Measurements from ENCODE around the gene SGCG. TPM values are rescaled to one million over a fixed set of nuclear protein-coding genes. Genes with fewer than 3 reads are reported as not detected.

The SGCG gene
- total and polyA plus RNA-seq, 2 of the 4 experiments (the other 2 are of a cell fraction) = under 0.01 TPM; not detected in 1

DNA sequence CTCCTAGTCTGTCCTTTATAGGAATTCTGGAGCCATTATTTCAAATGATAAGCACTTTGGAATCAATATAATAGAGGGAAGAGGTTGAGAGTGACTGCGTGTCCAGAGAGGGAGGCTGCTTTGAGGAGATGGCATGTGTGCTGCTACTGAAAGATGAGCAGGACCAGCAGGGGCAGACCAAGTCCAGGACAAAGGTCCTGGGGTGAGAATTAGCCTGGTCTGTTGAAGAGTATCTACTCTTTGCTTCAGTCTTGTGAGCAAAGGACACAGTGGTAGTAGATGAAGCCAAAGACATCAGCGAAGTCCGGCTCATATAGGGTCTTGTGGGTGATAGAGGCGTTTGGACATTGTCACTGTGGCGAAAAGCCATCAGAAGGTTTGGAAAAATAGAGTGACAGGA lies 21.1 kb downstream of the SGCG start:
- H2AK9ac ChIP-seq (replicated peaks; ENCODE audit: low read depth, low read length, poor library complexity) = no peak overlapping the region
- H3K36me3 ChIP-seq (ENCODE audit: control insufficient read depth, insufficient read depth, low read length) = no peaks in the 10 kb centered on the region
- H3K9me3 ChIP-seq (ENCODE audit: control insufficient read depth, insufficient read depth, low read length) = no peaks in the 10 kb centered on the region
- TF ChIP-seq MAFK (IDR thresholded peaks at IDR 0.05; ENCODE audit: low read depth, low read length) (no peak), RAD21 (IDR thresholded peaks at IDR 0.05; ENCODE audit: low read length) (no peak), BHLHE40 (IDR thresholded peaks at IDR 0.05; ENCODE audit: low read depth, low read length) (no peak), USF2 (IDR thresholded peaks at IDR 0.05; ENCODE audit: low read depth, low read length) (no peak), CHD1 (IDR thresholded peaks at IDR 0.05; ENCODE audit: low read depth, low read length) (no peak), NFE2L2 (IDR thresholded peaks at IDR 0.05; ENCODE audit: low read depth, low read length) (no peak), FOS (IDR thresholded peaks at IDR 0.05; ENCODE audit: low read depth, low read length) (no peak), POLR2A (IDR thresholded peaks at IDR 0.05; ENCODE audit: low read depth, low read length) (no peak), RFX5 (IDR thresholded peaks at IDR 0.05; ENCODE audit: low read depth, low read length) (no peak), CTCF (conservative IDR thresholded peaks at IDR 0.05; ENCODE audit: low read depth, low read length) (no peak), SMC3 (IDR thresholded peaks at IDR 0.05; ENCODE audit: low read depth, low read length) (no peak), MAZ (IDR thresholded peaks at IDR 0.05; ENCODE audit: borderline replicate concordance, low read depth, low read length) (no peak), RCOR1 (IDR thresholded peaks at IDR 0.05; ENCODE audit: insufficient replicate concordance, low read length) (no peak), MXI1 (IDR thresholded peaks at IDR 0.05; ENCODE audit: borderline replicate concordance, low read depth, low read length) (no peak)
- TF ChIP-seq, protein P1, sequence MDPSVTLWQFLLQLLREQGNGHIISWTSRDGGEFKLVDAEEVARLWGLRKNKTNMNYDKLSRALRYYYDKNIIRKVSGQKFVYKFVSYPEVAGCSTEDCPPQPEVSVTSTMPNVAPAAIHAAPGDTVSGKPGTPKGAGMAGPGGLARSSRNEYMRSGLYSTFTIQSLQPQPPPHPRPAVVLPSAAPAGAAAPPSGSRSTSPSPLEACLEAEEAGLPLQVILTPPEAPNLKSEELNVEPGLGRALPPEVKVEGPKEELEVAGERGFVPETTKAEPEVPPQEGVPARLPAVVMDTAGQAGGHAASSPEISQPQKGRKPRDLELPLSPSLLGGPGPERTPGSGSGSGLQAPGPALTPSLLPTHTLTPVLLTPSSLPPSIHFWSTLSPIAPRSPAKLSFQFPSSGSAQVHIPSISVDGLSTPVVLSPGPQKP (IDR thresholded peaks at IDR 0.05; ENCODE audit: borderline replicate concordance, low read depth, low read length) = no peak
- H3K4me2 ChIP-seq (ENCODE audit: low read depth, low read length) = no peak overlapping the region
- H3K27ac ChIP-seq (ENCODE audit: insufficient read depth, low read length) = no peak overlapping the region
- BruUV-seq (replicated peaks) = no TSS peak
- H3K27me3 ChIP-seq (ENCODE audit: control insufficient read depth, insufficient read depth, low read length) = no peaks in the 10 kb centered on the region; the same call in 1 of the 2 replicates
- H3K23ac ChIP-seq (ENCODE audit: low read depth, low read length) = no peak overlapping the region
- no peak overlapping the region for H4K5ac ChIP-seq (ENCODE audit: low read depth, low read length)
- H4K91ac ChIP-seq (ENCODE audit: insufficient read depth, low read depth, low read length) = no peak overlapping the region
- no peak overlapping the region for H3K56ac ChIP-seq (ENCODE audit: extremely low read depth, insufficient read depth, low read length)
- no peaks in the 10 kb centered on the region for H3K9me1 ChIP-seq (ENCODE audit: insufficient read depth, low read length)
- H4K20me1 ChIP-seq (ENCODE audit: insufficient read depth, low read length) = no peaks in the 10 kb centered on the region
- H2BK20ac ChIP-seq (ENCODE audit: low read depth, low read length) = no peak overlapping the region
- no peak overlapping the region for H3K9ac ChIP-seq (ENCODE audit: low read depth, low read length)
- no peak overlapping the region for H2BK120ac ChIP-seq (ENCODE audit: low read depth, low read length)
- CTCF ChIA-PET = interaction anchor here (0.8 kb wide), 1 partner anchor 16 kb away, joined by 3 read pairs; no protein-coding TSS in a partner anchor
- no peak overlapping the region for H4K8ac ChIP-seq (ENCODE audit: low read depth in 2 of 2, low read length in 2 of 2)
- no peaks in the 10 kb centered on the region for H3K4me1 ChIP-seq (ENCODE audit: control insufficient read depth, insufficient read depth, low read length)
- POLR2A ChIA-PET (ENCODE audit: unreplicated experiment) = no interaction called here
- H2AFZ ChIP-seq (replicated peaks; ENCODE audit: low read length, poor library complexity) = no peak overlapping the region
- H3K79me1 ChIP-seq (ENCODE audit: low read depth in 1 of 2, low read length in 2 of 2) = no peaks in the 10 kb centered on the region
- H3K18ac ChIP-seq (ENCODE audit: low read depth, low read length) = no peak overlapping the region
- no peak overlapping the region for H2AK5ac ChIP-seq (ENCODE audit: low read depth, low read length)
- WGBS, 2 experiments (ENCODE audit: extremely low coverage in 2 of 2, insufficient read length in 1 of 2) = 40% methylated on average over 2 of the region's 5 CpGs; no CpG with 5 or more reads in 1 of the 2 experiments
- H2BK5ac ChIP-seq (ENCODE audit: low read depth, low read length, poor library complexity, severe bottlenecking) = no peak overlapping the region
- dilution Hi-C loops (cut with HindIII; ENCODE audit: low sequenced_read_pairs, unreplicated experiment) = no loop called here
- H3K14ac ChIP-seq (replicated peaks; ENCODE audit: low read depth, low read length) = no peak overlapping the region
- H3K4ac ChIP-seq (ENCODE audit: low read depth, low read length) = no peak overlapping the region
- DNase-seq (no peak), ATAC-seq (ENCODE audit: low read depth) (no peak)
- in situ Hi-C loops (cut with MboI; ENCODE audit: low sequenced_read_pairs) = no loop called here
- no peak overlapping the region for H2BK15ac ChIP-seq (ENCODE audit: low read depth, low read length)
- intact Hi-C loops (cut with micrococcal nuclease) = no loop called here
- H3K4me3 ChIP-seq (ENCODE audit: insufficient read depth, low read depth, low read length) = no peak overlapping the region
